Activated CD8-positive, alpha-beta T cell treated with anti-CD3 and anti-CD28 coated beads for 36 hours (primary cell): ENCODE data around the gene THY1. TPM values are rescaled to one million over a fixed set of nuclear protein-coding genes. Genes with fewer than 3 reads are reported as not detected.

Experiments used
- ATAC-seq: fragments of 200-7000 bp; cut with Tn5 transposase; one replicate; pipeline ENCODE4 v1.10.0; 2021; ENCODE audit warnings: mild to moderate bottlenecking, moderate library complexity
- CTCF ChIA-PET: fragments of 350-600 bp; sonication (Branson Sonifier 250); formaldehyde crosslinking; loops from one replicate; lab custom pipeline; 2021; ENCODE audit warnings: antibody characterized with exemption; lab: Charles Lee
- POLR2A ChIA-PET: fragments of 350-600 bp; sonication (Branson Sonifier 250); formaldehyde crosslinking; loops from one replicate; lab custom pipeline; 2021; ENCODE audit warnings: antibody characterized with exemption; lab: Charles Lee
- DNase-seq: peaks from one replicate; pipeline ENCODE4 v3.0.0-alpha.2; 2020
- H3K27ac Mint-ChIP-seq: one replicate; pipeline ENCODE4 v1.8.0; 2021; ENCODE audit warnings: mild to moderate bottlenecking, mixed read lengths
- H3K27me3 Mint-ChIP-seq: one replicate; pipeline ENCODE4 v1.8.0; 2021; ENCODE audit warnings: mixed read lengths
- H3K36me3 Mint-ChIP-seq: one replicate; pipeline ENCODE4 v1.8.0; 2021; ENCODE audit warnings: low read depth, mixed read lengths
- H3K4me1 Mint-ChIP-seq: one replicate; pipeline ENCODE4 v1.8.0; 2021; ENCODE audit warnings: low read depth, mixed read lengths
- H3K4me3 Mint-ChIP-seq: one replicate; pipeline ENCODE4 v1.8.0; 2021; ENCODE audit warnings: mild to moderate bottlenecking, moderate library complexity, mixed read lengths
- H3K9me3 Mint-ChIP-seq: one replicate; pipeline ENCODE4 v1.8.0; 2021; ENCODE audit warnings: mixed read lengths
- intact Hi-C: fragments of 100-400 bp; cut with micrococcal nuclease; formaldehyde crosslinking; loops from one replicate; pipeline ENCODE4 v1.10.0; 2022
- total RNA-seq, 2 experiments: library from RNA; stranded (reverse); gene quantifications; one replicate each; pipeline ENCODE4 v1.2.3, GENCODE V29; 2021
- TF ChIP-seq, protein P1 (sequence below): fragments of 200-600 bp; IDR thresholded peaks from one replicate; pipeline ENCODE4 v1.8.0; 2022; ENCODE audit warnings: antibody characterized with exemption, mild to moderate bottlenecking

Gene THY1
- total RNA-seq, 2 experiments from 2014 or later: 0.18 to 0.40 TPM

DNA sequence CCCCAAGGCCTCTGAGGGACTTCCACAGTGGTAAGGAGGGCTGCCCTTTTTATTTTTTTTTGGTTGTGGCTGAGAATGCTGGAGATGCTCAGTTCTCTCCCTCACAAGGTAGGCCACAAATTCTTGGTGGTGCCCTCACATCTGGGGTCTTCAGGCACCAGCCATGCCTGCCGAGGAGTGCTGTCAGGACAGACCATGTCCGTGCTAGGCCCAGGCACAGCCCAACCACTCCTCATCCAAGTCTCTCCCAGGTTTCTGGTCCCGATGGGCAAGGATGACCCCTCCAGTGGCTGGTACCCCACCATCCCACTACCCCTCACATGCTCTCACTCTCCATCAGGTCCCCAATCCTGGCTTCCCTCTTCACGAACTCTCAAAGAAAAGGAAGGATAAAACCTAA, 4.2 kb downstream of the THY1 start:
- no peak for DNase-seq
- H3K4me3 Mint-ChIP-seq: no peak overlapping the region
- H3K4me1 Mint-ChIP-seq: peaks cover 9% of the 10 kb centered on the region
- ChIA-PET POLR2A (interaction anchor here (0.9 kb wide), 1 partner anchor 14 kb away, joined by 3 read pairs; no protein-coding TSS in a partner anchor), CTCF (no interaction called here)
- TF ChIP-seq, protein P1, sequence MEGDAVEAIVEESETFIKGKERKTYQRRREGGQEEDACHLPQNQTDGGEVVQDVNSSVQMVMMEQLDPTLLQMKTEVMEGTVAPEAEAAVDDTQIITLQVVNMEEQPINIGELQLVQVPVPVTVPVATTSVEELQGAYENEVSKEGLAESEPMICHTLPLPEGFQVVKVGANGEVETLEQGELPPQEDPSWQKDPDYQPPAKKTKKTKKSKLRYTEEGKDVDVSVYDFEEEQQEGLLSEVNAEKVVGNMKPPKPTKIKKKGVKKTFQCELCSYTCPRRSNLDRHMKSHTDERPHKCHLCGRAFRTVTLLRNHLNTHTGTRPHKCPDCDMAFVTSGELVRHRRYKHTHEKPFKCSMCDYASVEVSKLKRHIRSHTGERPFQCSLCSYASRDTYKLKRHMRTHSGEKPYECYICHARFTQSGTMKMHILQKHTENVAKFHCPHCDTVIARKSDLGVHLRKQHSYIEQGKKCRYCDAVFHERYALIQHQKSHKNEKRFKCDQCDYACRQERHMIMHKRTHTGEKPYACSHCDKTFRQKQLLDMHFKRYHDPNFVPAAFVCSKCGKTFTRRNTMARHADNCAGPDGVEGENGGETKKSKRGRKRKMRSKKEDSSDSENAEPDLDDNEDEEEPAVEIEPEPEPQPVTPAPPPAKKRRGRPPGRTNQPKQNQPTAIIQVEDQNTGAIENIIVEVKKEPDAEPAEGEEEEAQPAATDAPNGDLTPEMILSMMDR: no peak
- no peak for ATAC-seq
- H3K27me3 Mint-ChIP-seq: peaks cover 36% of the 10 kb centered on the region
- H3K9me3 Mint-ChIP-seq: peaks cover 2% of the 10 kb centered on the region
- no peak overlapping the region for H3K27ac Mint-ChIP-seq
- no peaks in the 10 kb centered on the region for H3K36me3 Mint-ChIP-seq
- intact Hi-C loops: no loop called here

GRCh38 chr11:119417726-119418540, 5.0 kb downstream of the THY1 start:
- H3K36me3 Mint-ChIP-seq: no peaks in the 10 kb centered on the region
- no peak for ATAC-seq
- peaks cover 9% of the 10 kb centered on the region for H3K4me1 Mint-ChIP-seq
- peaks cover 30% of the 10 kb centered on the region for H3K27me3 Mint-ChIP-seq
- DNase-seq: no peak
- H3K27ac Mint-ChIP-seq: no peak overlapping the region
- intact Hi-C loops: no loop called here
- ChIA-PET CTCF (no interaction called here), POLR2A (no interaction called here)
- H3K9me3 Mint-ChIP-seq: peaks cover 2% of the 10 kb centered on the region
- no peak overlapping the region for H3K4me3 Mint-ChIP-seq
- TF ChIP-seq, protein P1: no peak

DNA sequence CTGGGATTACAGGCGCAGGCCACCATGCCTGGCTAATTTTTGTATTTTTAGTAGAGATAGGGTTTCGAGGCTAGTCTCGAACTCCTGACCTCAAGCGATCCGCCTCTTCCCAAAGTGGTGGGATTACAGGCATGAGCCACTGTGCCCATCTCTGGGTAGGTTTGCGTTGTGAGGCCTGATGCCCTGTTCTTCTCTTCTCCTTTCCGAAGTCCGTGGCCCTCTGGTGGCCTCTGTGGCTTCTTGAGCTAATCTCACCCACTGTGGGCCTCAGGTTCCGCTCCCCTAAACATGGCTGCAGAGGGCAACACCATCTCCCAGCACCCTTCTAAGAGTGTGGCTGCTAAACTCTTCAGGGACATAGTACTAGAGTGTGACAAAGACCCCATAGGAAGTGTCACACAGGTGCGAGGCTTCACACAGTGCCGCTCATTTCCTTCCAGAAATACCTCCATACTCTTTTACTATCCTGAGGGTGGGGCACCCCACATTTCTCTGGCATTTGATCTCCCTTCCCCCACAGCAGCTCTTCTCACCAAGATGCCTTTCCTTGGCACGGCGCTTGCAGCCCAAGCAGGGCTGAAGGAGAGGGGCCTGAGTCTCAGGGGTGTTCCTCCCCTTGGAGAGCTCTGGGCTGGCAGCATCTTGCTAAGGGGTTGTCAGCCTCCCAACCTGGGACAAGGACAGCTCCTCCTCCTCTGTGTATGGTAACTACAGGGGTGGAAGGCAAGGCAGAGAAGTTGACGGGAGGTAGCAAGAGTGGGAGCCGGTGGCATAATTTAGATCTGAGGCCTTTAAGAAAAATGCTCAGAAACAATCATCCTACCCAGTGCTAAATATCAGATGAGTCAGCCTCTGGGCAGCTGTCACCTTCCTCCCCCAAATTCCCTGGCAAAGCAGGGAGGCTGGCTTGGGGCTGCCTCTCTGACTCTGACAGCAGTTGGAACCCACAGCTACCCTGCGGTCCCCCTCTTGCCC, 6.1 kb downstream of the THY1 start:
- POLR2A ChIA-PET: no interaction called here
- ATAC-seq: no peak
- peaks cover 22% of the 10 kb centered on the region for H3K27me3 Mint-ChIP-seq

GRCh38 chr11:119415966-119416365, 7.0 kb downstream of the THY1 start:
- Mint-ChIP-seq H3K27me3 (peaks cover 14% of the 10 kb centered on the region), H3K9me3 (peaks cover 2% of the 10 kb centered on the region), H3K4me3 (no peak overlapping the region), H3K27ac (no peak overlapping the region), H3K4me1 (no peaks in the 10 kb centered on the region), H3K36me3 (no peaks in the 10 kb centered on the region)
- TF ChIP-seq, protein P1: no peak
- ATAC-seq (no peak), DNase-seq (no peak)
- ChIA-PET CTCF (interaction anchor here (1.5 kb wide), 1 partner anchor 58 kb away, joined by 4 read pairs; no protein-coding TSS in a partner anchor), POLR2A (no interaction called here)
- intact Hi-C loops: no loop called here

More for the DNA sequence above, 6.1 kb downstream of the THY1 start:
- H3K9me3 Mint-ChIP-seq: peaks cover 2% of the 10 kb centered on the region
- TF ChIP-seq, protein P1: no peak
- DNase-seq: no peak
- peaks cover under 1% of the 10 kb centered on the region for H3K4me1 Mint-ChIP-seq
- CTCF ChIA-PET: interaction anchor here (1.5 kb wide), 1 partner anchor 57 kb away, joined by 4 read pairs; no protein-coding TSS in a partner anchor
- H3K27ac Mint-ChIP-seq: no peak overlapping the region
- no peaks in the 10 kb centered on the region for H3K36me3 Mint-ChIP-seq
- no peak overlapping the region for H3K4me3 Mint-ChIP-seq
- intact Hi-C loops: no loop called here
